ENCODE results near the gene PPM1H.

Gene PPM1H

GRCh38 chr12:62716037-62716436 is 218.9 kb downstream of the PPM1H start:
- DNase-seq = no peak

- peak in 43 of 56 donors; percentile 15 to 80 (median 46) for DNase-seq
Measured at GRCh38 chr12:62714774-62715721, 219.9 kb downstream of the PPM1H start.

GRCh38 chr12:62714181-62714773 is 220.7 kb downstream of the PPM1H start:
- no peak for DNase-seq

GRCh38 chr12:62713723-62714122 is 221.2 kb downstream of the PPM1H start:
- DNase-seq = no peak

GRCh38 chr12:62712681-62713573 is 222.0 kb downstream of the PPM1H start:
- no peak for DNase-seq

- no peak for DNase-seq
Measured at GRCh38 chr12:62711631-62712241, 223.2 kb downstream of the PPM1H start.

- no peak for DNase-seq
Measured at GRCh38 chr12:62709311-62709710, 225.6 kb downstream of the PPM1H start.

- no peak for DNase-seq
Measured at GRCh38 chr12:62707939-62708338, 227.0 kb downstream of the PPM1H start.

- no peak for DNase-seq
Measured at GRCh38 chr12:62705846-62706245, 229.1 kb downstream of the PPM1H start.

GRCh38 chr12:62703011-62703380 is 232.0 kb downstream of the PPM1H start:
- DNase-seq = no peak

GRCh38 chr12:62701492-62701891 is 233.5 kb downstream of the PPM1H start:
- no peak for DNase-seq

- DNase-seq = no peak
Measured at GRCh38 chr12:62700091-62700880, 234.7 kb downstream of the PPM1H start.

- no peak for DNase-seq
Measured at GRCh38 chr12:62698701-62699101, 236.2 kb downstream of the PPM1H start.

- DNase-seq = no peak
Measured at GRCh38 chr12:62697893-62698292, 237.1 kb downstream of the PPM1H start.

GRCh38 chr12:62695696-62696095 is 239.3 kb downstream of the PPM1H start:
- no peak for DNase-seq

GRCh38 chr12:62694632-62695031 is 240.3 kb downstream of the PPM1H start:
- no peak for DNase-seq

GRCh38 chr12:62694116-62694515 is 240.8 kb downstream of the PPM1H start:
- DNase-seq = no peak

- no peak for DNase-seq
Measured at GRCh38 chr12:62693376-62694050, 241.4 kb downstream of the PPM1H start.

GRCh38 chr12:62692884-62693283 is 242.1 kb downstream of the PPM1H start:
- DNase-seq = no peak

- no peak for DNase-seq
Measured at GRCh38 chr12:62691309-62691708, 243.6 kb downstream of the PPM1H start.

All from nucleus accumbens (tissue), 56 donors.